H1 (cell line): ENCODE results near the gene TMED3. TPM values are rescaled to one million over a fixed set of nuclear protein-coding genes. Genes with fewer than 3 reads are reported as not detected.

Source experiments
- CHD7 ChIP-seq: fragments of 300-600 bp; sonication (generic); IDR thresholded peaks from 2 replicates; pipeline ENCODE4 v1.7.1; 2012; ENCODE audit warnings: low read length, moderate library complexity, mild to moderate bottlenecking, inconsistent platforms; ENCODE audit not compliant: insufficient replicate concordance
- polyA plus RNA-seq, 7 experiments: library from polyadenylated mRNA; depleted of rRNA in 3 of 7; stranded (reverse) in 5 of 7; unstranded in 2 of 7; fragments of >200 nt in 5 of 7; fragments of 200-250 nt in 2 of 7; gene quantifications; 1 replicate in 5 of 7; 2 replicates in 1 of 7; 4 replicates in 1 of 7; pipeline versions ENCODE4 v1.2.1 to v1.2.3, GENCODE V29; 2011 to 2013; ENCODE audit warnings: missing spikeins in 2 of 7, mixed read lengths in 2 of 7
- total RNA-seq: library from RNA; stranded (reverse); fragmentation: NEBNext Ultra II Directional; extraction: Animal tissue kit (Norgen Biotek cat#: 25700); gene quantifications from 2 replicates; pipeline ENCODE4 v1.2.1, GENCODE V29; 2021

Gene TMED3
- total and polyA plus RNA-seq, 2 of the 8 experiments (the other 6 are each of a cell fraction or from before 2014, with no cell fraction given), result 50.2 to 110 TPM

GRCh38 chr15:79365765-79366164 lies 54.9 kb downstream of the TMED3 start (continued):
- no peak for TF ChIP-seq CHD7
